Breast epithelium (tissue), 3 donors: ENCODE results near the gene NBDY.
"Not testable (repeated sequence)": the region's sequence is repeated elsewhere in the genome, so short reads cannot be mapped to it uniquely, and the experiment has no call there.

ENCODE experiments used
- POLR2AphosphoS5 ChIP-seq, 3 donors: sonication (generic); formaldehyde crosslinking; IDR thresholded peaks; one replicate each; pipeline ENCODE4 v1.6.1; 2017; ENCODE audit warnings: antibody characterized with exemption in 3 of 3
- TF ChIP-seq, protein P1 (sequence below), 3 donors: fragments of 450-650 bp; IDR thresholded peaks; one replicate each; pipeline ENCODE4 v1.5.1; 2016 to 2017; ENCODE audit warnings: antibody characterized with exemption in 3 of 3, mild to moderate bottlenecking in 3 of 3, moderate library complexity in 3 of 3

DNA sequence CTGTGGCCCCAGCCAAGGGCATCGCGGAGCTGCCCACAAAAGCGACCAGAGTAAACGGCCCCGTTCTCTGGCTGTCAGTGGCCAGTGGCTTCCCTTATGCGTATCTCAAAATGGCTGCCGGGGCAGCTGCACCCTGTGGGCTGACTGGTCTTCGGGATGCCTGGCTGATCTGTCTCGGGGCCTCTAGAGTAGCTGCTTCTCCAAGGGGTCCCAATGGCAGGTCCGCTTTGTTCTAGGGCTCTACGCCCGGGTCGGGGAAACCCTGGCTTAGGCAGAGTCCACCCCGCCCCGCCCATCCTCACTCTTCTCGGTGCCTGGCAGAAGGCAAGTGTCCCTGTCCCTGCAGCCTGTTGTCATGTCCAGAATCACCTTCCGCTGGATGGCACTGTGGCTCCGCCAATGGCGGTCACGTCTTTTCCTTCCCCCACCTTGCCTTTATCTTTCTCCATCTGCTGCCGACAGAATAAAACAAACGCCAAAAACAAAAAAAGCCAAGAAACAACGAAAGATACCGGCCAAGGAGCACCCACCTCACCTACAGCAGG is 50.0 kb downstream of the NBDY start:
- TF ChIP-seq, protein P1, sequence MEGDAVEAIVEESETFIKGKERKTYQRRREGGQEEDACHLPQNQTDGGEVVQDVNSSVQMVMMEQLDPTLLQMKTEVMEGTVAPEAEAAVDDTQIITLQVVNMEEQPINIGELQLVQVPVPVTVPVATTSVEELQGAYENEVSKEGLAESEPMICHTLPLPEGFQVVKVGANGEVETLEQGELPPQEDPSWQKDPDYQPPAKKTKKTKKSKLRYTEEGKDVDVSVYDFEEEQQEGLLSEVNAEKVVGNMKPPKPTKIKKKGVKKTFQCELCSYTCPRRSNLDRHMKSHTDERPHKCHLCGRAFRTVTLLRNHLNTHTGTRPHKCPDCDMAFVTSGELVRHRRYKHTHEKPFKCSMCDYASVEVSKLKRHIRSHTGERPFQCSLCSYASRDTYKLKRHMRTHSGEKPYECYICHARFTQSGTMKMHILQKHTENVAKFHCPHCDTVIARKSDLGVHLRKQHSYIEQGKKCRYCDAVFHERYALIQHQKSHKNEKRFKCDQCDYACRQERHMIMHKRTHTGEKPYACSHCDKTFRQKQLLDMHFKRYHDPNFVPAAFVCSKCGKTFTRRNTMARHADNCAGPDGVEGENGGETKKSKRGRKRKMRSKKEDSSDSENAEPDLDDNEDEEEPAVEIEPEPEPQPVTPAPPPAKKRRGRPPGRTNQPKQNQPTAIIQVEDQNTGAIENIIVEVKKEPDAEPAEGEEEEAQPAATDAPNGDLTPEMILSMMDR (IDR thresholded peaks at IDR 0.05), result not testable (repeated sequence)
- TF ChIP-seq POLR2AphosphoS5 (IDR thresholded peaks at IDR 0.05), result not testable (repeated sequence)
